Ishikawa (cell line): ENCODE data around the gene CFAP68.

Experiments used
- CEBPB ChIP-seq: IDR thresholded peaks from 2 replicates; pipeline ENCODE4 v1.6.1; 2012
- CREB1 ChIP-seq: IDR thresholded peaks from 2 replicates; pipeline ENCODE4 v1.6.1; 2012; ENCODE audit warnings: low read depth
- EGR1 ChIP-seq: IDR thresholded peaks from 2 replicates; pipeline ENCODE4 v1.6.1; 2012
- EP300 ChIP-seq: IDR thresholded peaks from 2 replicates; pipeline ENCODE4 v1.6.1; 2012; ENCODE audit warnings: borderline replicate concordance
- FOXM1 ChIP-seq: IDR thresholded peaks from 2 replicates; pipeline ENCODE4 v1.6.1; 2012; ENCODE audit warnings: low read depth, borderline replicate concordance
- MAX ChIP-seq: IDR thresholded peaks from 2 replicates; pipeline ENCODE4 v1.6.1; 2012
- NFIC ChIP-seq: IDR thresholded peaks from 2 replicates; pipeline ENCODE4 v1.6.1; 2012
- RAD21 ChIP-seq: IDR thresholded peaks from 2 replicates; pipeline ENCODE4 v1.6.1; 2012; ENCODE audit warnings: low read depth
- REST ChIP-seq: IDR thresholded peaks from 2 replicates; pipeline ENCODE4 v1.6.1; 2012; ENCODE audit warnings: low read depth, mild to moderate bottlenecking
- TAF1 ChIP-seq: IDR thresholded peaks from 2 replicates; pipeline ENCODE4 v1.6.1; 2012; ENCODE audit warnings: low read depth, mild to moderate bottlenecking
- TCF12 ChIP-seq: IDR thresholded peaks from 2 replicates; pipeline ENCODE4 v1.6.1; 2012; ENCODE audit warnings: low read depth
- TEAD4 ChIP-seq: IDR thresholded peaks from 2 replicates; pipeline ENCODE4 v1.6.1; 2012
- USF1 ChIP-seq: IDR thresholded peaks from 2 replicates; pipeline ENCODE4 v1.6.1; 2012
- YY1 ChIP-seq: IDR thresholded peaks from 2 replicates; pipeline ENCODE4 v1.6.1; 2012; ENCODE audit warnings: low read depth
- ZBTB7A ChIP-seq: IDR thresholded peaks from 2 replicates; pipeline ENCODE4 v1.6.1; 2012; ENCODE audit warnings: low read depth

The CFAP68 gene

GRCh38 chr11:111870886-111871692 is 8.3 kb upstream of the CFAP68 start, which contains the start of gene ALG9:
ALG9 (minus strand) TSS chr11:111871581; CDS start chr11:111871482, 99 bp downstream.
- TF ChIP-seq TEAD4 (no peak), EP300 (no peak), EGR1 (no peak), FOXM1 (no peak), YY1 (peak; percentile 81), ZBTB7A (peak; percentile 66; the same call in 1 of the 2 replicates), TAF1 (peak; percentile 30; the same call in 1 of the 2 replicates), USF1 (no peak), RAD21 (no peak; the same call in 1 of the 2 replicates), CREB1 (no peak), MAX (no peak)

- TF ChIP-seq EP300 = no peak
- no peak for TF ChIP-seq USF1
- TF ChIP-seq FOXM1 = no peak
- no peak for TF ChIP-seq RAD21
- TF ChIP-seq TCF12 = no peak
- TF ChIP-seq CEBPB = no peak
Measured at GRCh38 chr11:111871693-111872161, 7.6 kb upstream of the CFAP68 start.

GRCh38 chr11:111878385-111878848 is 924 bp upstream of the CFAP68 start:
- TF ChIP-seq TEAD4 (no peak), TCF12 (no peak), TAF1 (no peak), EGR1 (no peak), USF1 (no peak), RAD21 (peak; percentile 40)

- TF ChIP-seq MAX (no peak), RAD21 (no peak), NFIC (no peak), YY1 (no peak)
Measured at GRCh38 chr11:111879637-111879960, 258 bp downstream of the CFAP68 start.

- no peak for TF ChIP-seq CREB1
- no peak for TF ChIP-seq EGR1
- TF ChIP-seq EP300 = no peak
- TF ChIP-seq CEBPB = no peak
- TF ChIP-seq REST = no peak
- no peak for TF ChIP-seq RAD21
Measured at GRCh38 chr11:111882202-111882601, 2.9 kb downstream of the CFAP68 start.

GRCh38 chr11:111886032-111886431 is 6.7 kb downstream of the CFAP68 start:
- no peak for TF ChIP-seq CEBPB
- no peak for TF ChIP-seq REST
- no peak for TF ChIP-seq RAD21
- TF ChIP-seq FOXM1 = no peak
- TF ChIP-seq CREB1 = no peak
- TF ChIP-seq MAX = no peak
